ENCODE data around the gene SLC23A2.
"Not testable (repeated sequence)": the region's sequence is repeated elsewhere in the genome, so short reads cannot be mapped to it uniquely, and the experiment has no call there.

The SLC23A2 gene

GRCh38 chr20:4891190-4891763 lies 110.0 kb downstream of the SLC23A2 start:
- Mint-ChIP-seq H3K27ac (no peak overlapping the region), H3K27me3 (no peaks in the 10 kb centered on the region), H3K4me3 (no peak overlapping the region), H3K9me3 (no peaks in the 10 kb centered on the region), H3K4me1 (ENCODE audit: low read depth) (peaks cover 37% of the 10 kb centered on the region), H3K36me3 (ENCODE audit: low read depth) (peaks cover 80% of the 10 kb centered on the region)
- intact Hi-C loops (cut with micrococcal nuclease) = no loop called here

- H3K4me1 Mint-ChIP-seq (ENCODE audit: low read depth) = peaks cover 26% of the 10 kb centered on the region
- no peak overlapping the region for H3K4me3 Mint-ChIP-seq
- no peaks in the 10 kb centered on the region for H3K9me3 Mint-ChIP-seq
- H3K36me3 Mint-ChIP-seq (ENCODE audit: low read depth) = peaks cover 90% of the 10 kb centered on the region
- no peak overlapping the region for H3K27ac Mint-ChIP-seq
- H3K27me3 Mint-ChIP-seq = no peaks in the 10 kb centered on the region
- intact Hi-C loops (cut with micrococcal nuclease) = no loop called here
Observed at GRCh38 chr20:4889446-4889845, 111.9 kb downstream of the SLC23A2 start.

GRCh38 chr20:4887586-4887985 lies 113.7 kb downstream of the SLC23A2 start:
- Mint-ChIP-seq H3K36me3 (ENCODE audit: low read depth) (peaks cover 93% of the 10 kb centered on the region), H3K9me3 (no peaks in the 10 kb centered on the region), H3K27ac (no peak overlapping the region), H3K4me1 (ENCODE audit: low read depth) (peaks cover 14% of the 10 kb centered on the region), H3K27me3 (no peaks in the 10 kb centered on the region), H3K4me3 (no peak overlapping the region)
- intact Hi-C loops (cut with micrococcal nuclease) = no loop called here

GRCh38 chr20:4886771-4887527 lies 114.4 kb downstream of the SLC23A2 start:
- peaks cover 14% of the 10 kb centered on the region for H3K4me1 Mint-ChIP-seq (ENCODE audit: low read depth)
- no peaks in the 10 kb centered on the region for H3K9me3 Mint-ChIP-seq
- H3K36me3 Mint-ChIP-seq (ENCODE audit: low read depth) = peaks cover 93% of the 10 kb centered on the region
- no peak overlapping the region for H3K4me3 Mint-ChIP-seq
- intact Hi-C loops (cut with micrococcal nuclease) = no loop called here
- peak overlapping the region; percentile 32 for H3K27ac Mint-ChIP-seq
- no peaks in the 10 kb centered on the region for H3K27me3 Mint-ChIP-seq

- H3K9me3 Mint-ChIP-seq = no peaks in the 10 kb centered on the region
- H3K27me3 Mint-ChIP-seq = no peaks in the 10 kb centered on the region
- H3K4me1 Mint-ChIP-seq (ENCODE audit: low read depth) = peaks cover 23% of the 10 kb centered on the region
- H3K27ac Mint-ChIP-seq = no peak overlapping the region
- peaks cover 93% of the 10 kb centered on the region for H3K36me3 Mint-ChIP-seq (ENCODE audit: low read depth)
- no peak overlapping the region for H3K4me3 Mint-ChIP-seq
- intact Hi-C loops (cut with micrococcal nuclease) = no loop called here
Observed at GRCh38 chr20:4885877-4886276, 115.4 kb downstream of the SLC23A2 start.

GRCh38 chr20:4883546-4883945 lies 117.8 kb downstream of the SLC23A2 start:
- H3K9me3 Mint-ChIP-seq = no peaks in the 10 kb centered on the region
- H3K4me3 Mint-ChIP-seq = no peak overlapping the region
- H3K36me3 Mint-ChIP-seq (ENCODE audit: low read depth) = peaks cover 93% of the 10 kb centered on the region
- no peak overlapping the region for H3K27ac Mint-ChIP-seq
- H3K27me3 Mint-ChIP-seq = no peaks in the 10 kb centered on the region
- H3K4me1 Mint-ChIP-seq (ENCODE audit: low read depth) = peaks cover 31% of the 10 kb centered on the region
- intact Hi-C loops (cut with micrococcal nuclease) = no loop called here

GRCh38 chr20:4883051-4883450 lies 118.3 kb downstream of the SLC23A2 start:
- peaks cover 91% of the 10 kb centered on the region for H3K36me3 Mint-ChIP-seq (ENCODE audit: low read depth)
- H3K9me3 Mint-ChIP-seq = no peaks in the 10 kb centered on the region
- no peaks in the 10 kb centered on the region for H3K27me3 Mint-ChIP-seq
- intact Hi-C loops (cut with micrococcal nuclease) = no loop called here
- H3K4me3 Mint-ChIP-seq = no peak overlapping the region
- H3K27ac Mint-ChIP-seq = no peak overlapping the region
- peaks cover 31% of the 10 kb centered on the region for H3K4me1 Mint-ChIP-seq (ENCODE audit: low read depth)

GRCh38 chr20:4881006-4881730 lies 120.1 kb downstream of the SLC23A2 start:
- H3K4me3 Mint-ChIP-seq = no peak overlapping the region
- H3K4me1 Mint-ChIP-seq (ENCODE audit: low read depth) = peaks cover 22% of the 10 kb centered on the region
- H3K36me3 Mint-ChIP-seq (ENCODE audit: low read depth) = peaks cover 84% of the 10 kb centered on the region
- no peaks in the 10 kb centered on the region for H3K27me3 Mint-ChIP-seq
- H3K27ac Mint-ChIP-seq = peak overlapping the region; percentile 1
- no peaks in the 10 kb centered on the region for H3K9me3 Mint-ChIP-seq
- intact Hi-C loops (cut with micrococcal nuclease) = no loop called here

- peaks cover 83% of the 10 kb centered on the region for H3K36me3 Mint-ChIP-seq (ENCODE audit: low read depth)
- no peaks in the 10 kb centered on the region for H3K27me3 Mint-ChIP-seq
- H3K4me3 Mint-ChIP-seq = no peak overlapping the region
- no peaks in the 10 kb centered on the region for H3K9me3 Mint-ChIP-seq
- intact Hi-C loops (cut with micrococcal nuclease) = no loop called here
- H3K27ac Mint-ChIP-seq = peak overlapping the region; percentile 1
- peaks cover 17% of the 10 kb centered on the region for H3K4me1 Mint-ChIP-seq (ENCODE audit: low read depth)
Observed at GRCh38 chr20:4880051-4880450, 121.3 kb downstream of the SLC23A2 start.

- Mint-ChIP-seq H3K36me3 (ENCODE audit: low read depth) (peaks cover 81% of the 10 kb centered on the region), H3K4me1 (ENCODE audit: low read depth) (peaks cover 17% of the 10 kb centered on the region)
- H3K27ac Mint-ChIP-seq; intact Hi-C loops (cut with micrococcal nuclease); H3K27me3 Mint-ChIP-seq; H3K4me3 Mint-ChIP-seq; H3K9me3 Mint-ChIP-seq: not testable (repeated sequence)
Observed at GRCh38 chr20:4878099-4878498, 123.2 kb downstream of the SLC23A2 start.

- H3K27me3 Mint-ChIP-seq = no peaks in the 10 kb centered on the region
- no peaks in the 10 kb centered on the region for H3K9me3 Mint-ChIP-seq
- peaks cover 81% of the 10 kb centered on the region for H3K36me3 Mint-ChIP-seq (ENCODE audit: low read depth)
- intact Hi-C loops (cut with micrococcal nuclease) = no loop called here
- no peak overlapping the region for H3K4me3 Mint-ChIP-seq
- no peak overlapping the region for H3K27ac Mint-ChIP-seq
- H3K4me1 Mint-ChIP-seq (ENCODE audit: low read depth) = peaks cover 17% of the 10 kb centered on the region
Observed at GRCh38 chr20:4876731-4877130, 124.6 kb downstream of the SLC23A2 start.

GRCh38 chr20:4876301-4876700 lies 125.0 kb downstream of the SLC23A2 start:
- intact Hi-C loops (cut with micrococcal nuclease) = no loop called here
- no peaks in the 10 kb centered on the region for H3K9me3 Mint-ChIP-seq
- peaks cover 81% of the 10 kb centered on the region for H3K36me3 Mint-ChIP-seq (ENCODE audit: low read depth)
- no peak overlapping the region for H3K4me3 Mint-ChIP-seq
- no peaks in the 10 kb centered on the region for H3K27me3 Mint-ChIP-seq
- H3K4me1 Mint-ChIP-seq (ENCODE audit: low read depth) = peaks cover 12% of the 10 kb centered on the region
- H3K27ac Mint-ChIP-seq = no peak overlapping the region

GRCh38 chr20:4875578-4876067 lies 125.7 kb downstream of the SLC23A2 start:
- H3K9me3 Mint-ChIP-seq = no peaks in the 10 kb centered on the region
- no peak overlapping the region for H3K27ac Mint-ChIP-seq
- intact Hi-C loops (cut with micrococcal nuclease) = no loop called here
- no peaks in the 10 kb centered on the region for H3K27me3 Mint-ChIP-seq
- no peak overlapping the region for H3K4me3 Mint-ChIP-seq
- H3K36me3 Mint-ChIP-seq (ENCODE audit: low read depth) = peaks cover 81% of the 10 kb centered on the region
- peaks cover 5% of the 10 kb centered on the region for H3K4me1 Mint-ChIP-seq (ENCODE audit: low read depth)

- intact Hi-C loops (cut with micrococcal nuclease) = no loop called here
- H3K4me3 Mint-ChIP-seq = no peak overlapping the region
- H3K9me3 Mint-ChIP-seq = no peaks in the 10 kb centered on the region
- H3K27ac Mint-ChIP-seq = no peak overlapping the region
- H3K36me3 Mint-ChIP-seq (ENCODE audit: low read depth) = peaks cover 80% of the 10 kb centered on the region
- H3K27me3 Mint-ChIP-seq = no peaks in the 10 kb centered on the region
- H3K4me1 Mint-ChIP-seq (ENCODE audit: low read depth) = no peaks in the 10 kb centered on the region
Observed at GRCh38 chr20:4873396-4873795, 127.9 kb downstream of the SLC23A2 start.
